IMR-90 (cell line): ENCODE data around the gene DGKE. TPM values are rescaled to one million over a fixed set of nuclear protein-coding genes. Genes with fewer than 3 reads are reported as not detected.
A peak's percentile ranks its signal among the peaks of the same experiment; 100 is the strongest.

Experiments
- ATAC-seq: fragments of 200-7000 bp; cut with Tn5 transposase; 2 replicates; pipeline ENCODE4 v1.9.1; 2020; ENCODE audit warnings: low read depth, mild to moderate bottlenecking, moderate library complexity
- BruUV-seq: library from RNA; stranded (reverse); fragments of 400-500 nt; replicated peaks from 2 replicates; lab custom pipeline; 2021; lab: Mats Ljungman, UMichigan
- CTCF ChIA-PET: fragments of 300-600 bp; formaldehyde crosslinking; extraction: SDS; loops from one replicate; lab custom pipeline; 2021; ENCODE audit warnings: antibody characterized with exemption; lab: Yijun Ruan, JAX
- POLR2A ChIA-PET: fragments of 300-600 bp; sonication (Branson Sonifier 250); formaldehyde crosslinking; loops from one replicate; lab custom pipeline; 2022; ENCODE audit warnings: antibody characterized with exemption; ENCODE audit not compliant: unreplicated experiment; lab: Charles Lee
- DNase-seq: peaks from one replicate; pipeline ENCODE4 v3.0.0; 2013
- H2AFZ ChIP-seq: replicated peaks from 2 replicates; pipeline ENCODE3; 2013; ENCODE audit warnings: low read length, mild to moderate bottlenecking; ENCODE audit not compliant: poor library complexity
- H2AK5ac ChIP-seq: 2 replicates; pipeline ENCODE4 v1.6.1; 2013; ENCODE audit warnings: low read depth, low read length, inconsistent platforms
- H2AK9ac ChIP-seq: replicated peaks from 2 replicates; pipeline ENCODE3; 2013; ENCODE audit warnings: mild to moderate bottlenecking, low read depth, low read length, moderate library complexity; ENCODE audit not compliant: poor library complexity
- H2BK120ac ChIP-seq: 2 replicates; pipeline ENCODE4 v1.6.1; 2013; ENCODE audit warnings: low read depth, low read length, inconsistent platforms
- H2BK15ac ChIP-seq: 3 replicates; pipeline ENCODE4 v1.6.1; 2013; ENCODE audit warnings: low read depth, low read length, inconsistent platforms
- H2BK20ac ChIP-seq: 2 replicates; pipeline ENCODE4 v1.6.1; 2013; ENCODE audit warnings: low read depth, mild to moderate bottlenecking, inconsistent platforms, low read length, moderate library complexity
- H2BK5ac ChIP-seq: 2 replicates; pipeline ENCODE4 v1.6.1; 2013; ENCODE audit warnings: mild to moderate bottlenecking, low read depth, low read length, inconsistent platforms; ENCODE audit not compliant: poor library complexity, severe bottlenecking
- H3K14ac ChIP-seq: replicated peaks from 2 replicates; pipeline ENCODE4 v1.6.1; 2013; ENCODE audit warnings: low read depth, low read length, inconsistent platforms
- H3K18ac ChIP-seq: 2 replicates; pipeline ENCODE4 v1.6.1; 2013; ENCODE audit warnings: low read depth, low read length, control low read depth
- H3K23ac ChIP-seq: 2 replicates; pipeline ENCODE4 v1.6.1; 2013; ENCODE audit warnings: low read depth, low read length, inconsistent platforms
- H3K27ac ChIP-seq: 2 replicates; pipeline ENCODE4 v1.5.1; 2013; ENCODE audit warnings: mild to moderate bottlenecking, control low read depth, low read length; ENCODE audit not compliant: insufficient read depth
- H3K27me3 ChIP-seq: 2 replicates; pipeline ENCODE4 v1.6.1; 2013; ENCODE audit warnings: low read length; ENCODE audit not compliant: control insufficient read depth, insufficient read depth
- H3K36me3 ChIP-seq: 2 replicates; pipeline ENCODE4 v1.6.1; 2013; ENCODE audit warnings: low read length, mixed read lengths; ENCODE audit not compliant: control insufficient read depth, insufficient read depth
- H3K4ac ChIP-seq: 2 replicates; pipeline ENCODE4 v1.6.1; 2013; ENCODE audit warnings: low read depth, low read length, inconsistent platforms
- H3K4me1 ChIP-seq: 2 replicates; pipeline ENCODE4 v1.6.1; 2013; ENCODE audit warnings: low read length, mixed read lengths; ENCODE audit not compliant: control insufficient read depth, insufficient read depth
- H3K4me2 ChIP-seq: 2 replicates; pipeline ENCODE4 v1.6.1; 2013; ENCODE audit warnings: low read depth, mild to moderate bottlenecking, control low read depth, low read length, moderate library complexity
- H3K4me3 ChIP-seq: 2 replicates; pipeline ENCODE4 v1.5.1; 2013; ENCODE audit warnings: low read depth, mild to moderate bottlenecking, control low read depth, low read length, moderate library complexity; ENCODE audit not compliant: insufficient read depth
- H3K56ac ChIP-seq: 2 replicates; pipeline ENCODE4 v1.6.1; 2013; ENCODE audit warnings: low read length, inconsistent platforms; ENCODE audit not compliant: insufficient read depth; ENCODE audit errors: extremely low read depth
- H3K79me1 ChIP-seq, 2 experiments: 2 replicates each; pipeline ENCODE4 v1.6.1; 2013; ENCODE audit warnings: low read length in 2 of 2, inconsistent platforms in 1 of 2, low read depth in 1 of 2
- H3K9ac ChIP-seq: 2 replicates; pipeline ENCODE4 v1.6.1; 2013; ENCODE audit warnings: low read depth, low read length, control low read depth
- H3K9me1 ChIP-seq: 2 replicates; pipeline ENCODE4 v1.6.1; 2013; ENCODE audit warnings: low read length, inconsistent platforms; ENCODE audit not compliant: insufficient read depth
- H3K9me3 ChIP-seq: 2 replicates; pipeline ENCODE4 v1.6.1; 2013; ENCODE audit warnings: low read length; ENCODE audit not compliant: control insufficient read depth, insufficient read depth
- H4K20me1 ChIP-seq: 2 replicates; pipeline ENCODE4 v1.6.1; 2013; ENCODE audit warnings: low read length, inconsistent platforms; ENCODE audit not compliant: insufficient read depth
- H4K5ac ChIP-seq: 2 replicates; pipeline ENCODE4 v1.6.1; 2013; ENCODE audit warnings: mild to moderate bottlenecking, low read depth, low read length, control low read depth
- H4K8ac ChIP-seq, 2 experiments: 2 replicates each; pipeline ENCODE4 v1.6.1; 2013; ENCODE audit warnings: low read depth in 2 of 2, low read length in 2 of 2, control low read depth in 1 of 2, inconsistent platforms in 1 of 2
- H4K91ac ChIP-seq: 2 replicates; pipeline ENCODE4 v1.6.1; 2013; ENCODE audit warnings: low read depth, low read length, inconsistent platforms; ENCODE audit not compliant: insufficient read depth
- MAFK ChIP-seq: IDR thresholded peaks from 2 replicates; pipeline ENCODE4 v1.6.1; 2012; ENCODE audit warnings: low read depth, low read length, improper control_type of control experiment
- RAD21 ChIP-seq: IDR thresholded peaks from 2 replicates; pipeline ENCODE4 v1.6.1; 2012; ENCODE audit warnings: low read length, improper control_type of control experiment
- RCOR1 ChIP-seq: IDR thresholded peaks from 2 replicates; pipeline ENCODE4 v1.6.1; 2012; ENCODE audit warnings: mild to moderate bottlenecking, low read length, improper control_type of control experiment; ENCODE audit not compliant: insufficient replicate concordance
- SMC3 ChIP-seq: fragments of 150-350 bp; IDR thresholded peaks from 2 replicates; pipeline ENCODE4 v1.6.1; 2016; ENCODE audit warnings: low read depth, mild to moderate bottlenecking, antibody characterized with exemption, low read length, moderate library complexity
- USF2 ChIP-seq: fragments of 150-350 bp; IDR thresholded peaks from 2 replicates; pipeline ENCODE4 v1.6.1; 2017; ENCODE audit warnings: mild to moderate bottlenecking, antibody characterized with exemption, low read length, low read depth
- WGBS, 2 experiments: methylation state at CpG; one replicate each; pipeline versions ENCODE4 v1.1.5 to v1.1.7; 2013; ENCODE audit warnings: missing lambda C conversion rate in 2 of 2; ENCODE audit not compliant: insufficient read length in 1 of 2; ENCODE audit errors: extremely low coverage in 2 of 2; 5-methylcytosine and 5-hydroxymethylcytosine counted together
- dilution Hi-C: fragments of 300-500 bp; cut with HindIII; formaldehyde crosslinking; loops from one replicate; pipeline ENCODE4 v1.14.3; 2018; ENCODE audit warnings: low sequenced_read_pairs; ENCODE audit not compliant: unreplicated experiment
- in situ Hi-C: fragments of 300-500 bp; cut with MboI; formaldehyde crosslinking; loops from 3 replicates; pipeline ENCODE4 v1.14.3; 2019; ENCODE audit warnings: low sequenced_read_pairs, inconsistent platforms, mixed read lengths
- intact Hi-C: fragments of 100-400 bp; cut with micrococcal nuclease; formaldehyde crosslinking; loops from 2 replicates; pipeline ENCODE4 v1.10.0; 2022
- polyA plus RNA-seq, 3 experiments: library from polyadenylated mRNA; depleted of rRNA; stranded (reverse); fragments of >200 nt; gene quantifications; 2 replicates each; pipeline ENCODE4 v1.2.3, GENCODE V29; 2012; ENCODE audit warnings: low replicate concordance in 1 of 3
- total RNA-seq: library from RNA; depleted of rRNA; stranded (reverse); fragments of >200 nt; gene quantifications from 2 replicates; pipeline ENCODE4 v1.2.3, GENCODE V29; 2012

Gene DGKE
- total and polyA plus RNA-seq, 2 of the 4 experiments (the other 2 are of a cell fraction) = 3.9 to 5.0 TPM

GRCh38 chr17:56833809-56834379, at the start of gene DGKE, which contains the start of gene C17orf67 (continued):
- no peak for TF ChIP-seq USF2
- no peak for TF ChIP-seq MAFK
- TF ChIP-seq RAD21 = no peak
- no peak for TF ChIP-seq SMC3

GRCh38 chr17:56785405-56785804, 48.5 kb upstream of the DGKE start:
- CTCF ChIA-PET = no interaction called here
- H3K4me2 ChIP-seq = no peak overlapping the region
- peak overlapping the region; percentile 62 for H2AK9ac ChIP-seq
- peak overlapping the region; percentile 62 for H3K18ac ChIP-seq
- DNase-seq (peak; percentile 67), ATAC-seq (0 out of 2 replicates have a peak, but pooled peaks have one; percentile 9)
- peak overlapping the region; percentile 44 to 55 for H4K8ac ChIP-seq
- H4K20me1 ChIP-seq = no peaks in the 10 kb centered on the region
- peaks cover 13% of the 10 kb centered on the region for H3K9me1 ChIP-seq
- peak overlapping the region; percentile 87 for H2AK5ac ChIP-seq
- H3K4me1 ChIP-seq = peaks cover 16% of the 10 kb centered on the region
- WGBS, 2 experiments = no CpG with 5 or more reads among the region's 5 CpGs
- no TSS peak for BruUV-seq
- TF ChIP-seq RCOR1 = no peak
- peak overlapping the region; percentile 48 for H2AFZ ChIP-seq
- no peak overlapping the region for H3K4me3 ChIP-seq
- H2BK120ac ChIP-seq = peak overlapping the region; percentile 77
- H3K56ac ChIP-seq = no peak overlapping the region
- H3K9ac ChIP-seq = no peak overlapping the region
- POLR2A ChIA-PET = no interaction called here
- peak overlapping the region; percentile 62 for H4K91ac ChIP-seq
- H2BK5ac ChIP-seq = peak overlapping the region; percentile 7
- H3K36me3 ChIP-seq = no peaks in the 10 kb centered on the region
- H3K14ac ChIP-seq = peak overlapping the region; percentile 42
- peak overlapping the region; percentile 67 for H3K4ac ChIP-seq
- no peaks in the 10 kb centered on the region for H3K79me1 ChIP-seq
- H3K23ac ChIP-seq = peak overlapping the region; percentile 10; the same call in 1 of the 2 replicates
- H3K9me3 ChIP-seq = no peaks in the 10 kb centered on the region
- peak overlapping the region; percentile 87; the same call in 2 of the 3 replicates for H2BK15ac ChIP-seq
- no peak overlapping the region; the same call in 1 of the 2 replicates for H4K5ac ChIP-seq
- peak overlapping the region; percentile 84 for H2BK20ac ChIP-seq
- no peaks in the 10 kb centered on the region for H3K27me3 ChIP-seq
- in situ Hi-C loops (no loop called here), intact Hi-C loops (no loop called here), dilution Hi-C loops (no loop called here)
- peak overlapping the region; percentile 26; the same call in 1 of the 2 replicates for H3K27ac ChIP-seq
